Immature natural killer cell (primary cell): ENCODE results near the gene MRPL39. TPM values are rescaled to one million over a fixed set of nuclear protein-coding genes. Genes with fewer than 3 reads are reported as not detected.
A peak's percentile ranks its signal among the peaks of the same experiment; 100 is the strongest.
"Not testable (repeated sequence)": the region's sequence is repeated elsewhere in the genome, so short reads cannot be mapped to it uniquely, and the experiment has no call there.

Experiments used
- DNase-seq, 3 donors: peaks; one replicate each; pipeline ENCODE4 v3.0.0; 2022; ENCODE audit warnings: mixed read lengths in 1 of 3
- H3K27ac Mint-ChIP-seq, 6 donors: one replicate each; pipeline ENCODE4 v1.8.0; 2020; ENCODE audit warnings: mixed read lengths in 6 of 6, mild to moderate bottlenecking in 5 of 6, inconsistent platforms in 4 of 6, moderate library complexity in 3 of 6
- H3K27me3 Mint-ChIP-seq, 3 donors: one replicate each; pipeline ENCODE4 v1.8.0; 2020 to 2021; ENCODE audit warnings: low read depth in 3 of 3, mild to moderate bottlenecking in 3 of 3, mixed read lengths in 3 of 3, moderate library complexity in 3 of 3, inconsistent platforms in 1 of 3
- H3K36me3 Mint-ChIP-seq, 3 donors: one replicate each; pipeline ENCODE4 v1.8.0; 2020; ENCODE audit warnings: mixed read lengths in 3 of 3, inconsistent platforms in 2 of 3, mild to moderate bottlenecking in 2 of 3
- H3K4me1 Mint-ChIP-seq, 2 donors: one replicate each; pipeline ENCODE4 v1.8.0; 2020; ENCODE audit warnings: inconsistent platforms in 2 of 2, mild to moderate bottlenecking in 2 of 2, mixed read lengths in 2 of 2, moderate library complexity in 1 of 2
- H3K4me3 Mint-ChIP-seq, 5 donors: one replicate each; pipeline ENCODE4 v1.8.0; 2020; ENCODE audit warnings: mild to moderate bottlenecking in 5 of 5, mixed read lengths in 5 of 5, inconsistent platforms in 3 of 5, moderate library complexity in 3 of 5
- H3K9me3 Mint-ChIP-seq, 6 donors: one replicate each; pipeline ENCODE4 v1.8.0; 2020; ENCODE audit warnings: mild to moderate bottlenecking in 6 of 6, mixed read lengths in 6 of 6, inconsistent platforms in 4 of 6, moderate library complexity in 3 of 6
- polyA plus RNA-seq, 3 donors: library from polyadenylated mRNA; unstranded; fragments of 300-500 nt; fragmentation: Illumina TruSeq; gene quantifications; one replicate each; pipeline ENCODE4 v1.2.3, GENCODE V29; 2021

MRPL39 gene
- polyA plus RNA-seq, 3 donors from 2014 or later, result 20.2 to 33.0 (median 22.8) TPM

DNA sequence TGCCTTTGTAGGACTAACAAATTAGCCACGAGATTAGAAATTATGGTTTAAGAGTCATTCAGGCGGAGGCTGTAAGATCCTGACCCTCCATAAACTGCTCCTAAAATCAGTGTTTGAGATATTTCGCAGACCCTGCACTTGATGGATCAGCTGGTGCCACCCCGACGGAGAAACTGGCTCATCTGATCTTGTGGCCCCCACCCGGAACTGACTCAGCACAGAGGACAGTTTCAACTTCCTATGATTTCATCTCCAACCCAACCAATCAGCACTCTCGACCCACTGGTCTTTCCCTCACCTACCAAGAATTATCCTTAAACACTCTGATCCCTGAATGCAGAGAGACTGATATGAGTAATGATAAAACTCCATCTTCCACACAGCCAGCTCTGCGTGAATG lies 28.0 kb upstream of the MRPL39 start:
- no peak for DNase-seq
- Mint-ChIP-seq H3K27ac (no peak overlapping the region), H3K4me1 (peaks cover 12% of the 10 kb centered on the region in 2 donors), H3K9me3 (peaks cover 0 to 4% (median 0%) of the 10 kb centered on the region in 6 donors), H3K36me3 (no peaks in the 10 kb centered on the region), H3K4me3 (no peak overlapping the region), H3K27me3 (peaks cover 2 to 25% (median 12%) of the 10 kb centered on the region in 3 donors)

- no peak overlapping the region for H3K4me3 Mint-ChIP-seq
Measured at GRCh38 chr21:25632296-25632695, 25.0 kb upstream of the MRPL39 start.

DNA sequence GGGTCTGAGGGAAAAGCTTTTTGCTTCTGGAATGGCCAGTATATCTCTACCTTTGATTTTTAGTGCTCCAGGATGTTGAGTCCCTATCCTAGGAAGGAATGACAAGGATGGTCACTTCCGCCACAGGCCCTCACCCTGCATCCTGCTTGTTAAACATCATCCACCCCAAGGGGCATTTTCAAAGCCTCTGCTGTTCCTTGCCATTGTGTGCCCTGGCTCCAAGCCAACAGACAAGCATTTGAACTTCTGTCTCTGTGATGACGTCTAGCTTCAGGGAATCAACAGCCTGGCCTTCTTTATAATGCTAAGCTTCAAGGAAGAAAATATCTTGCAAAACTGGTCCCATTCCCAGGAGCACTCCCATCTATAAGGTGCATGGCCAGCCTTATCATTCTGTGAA lies 19.5 kb upstream of the MRPL39 start:
- no peaks in the 10 kb centered on the region for H3K9me3 Mint-ChIP-seq
- no peak for DNase-seq
- H3K36me3 Mint-ChIP-seq, result no peaks in the 10 kb centered on the region
- no peak overlapping the region for H3K4me3 Mint-ChIP-seq
- no peak overlapping the region for H3K27ac Mint-ChIP-seq
- H3K27me3 Mint-ChIP-seq, result peaks cover 2 to 6% (median 4%) of the 10 kb centered on the region in 3 donors
- no peaks in the 10 kb centered on the region for H3K4me1 Mint-ChIP-seq

More at GRCh38 chr21:25632296-25632695, 25.0 kb upstream of the MRPL39 start:
- Mint-ChIP-seq H3K36me3 (no peaks in the 10 kb centered on the region), H3K9me3 (peaks cover 0 to 4% (median 0%) of the 10 kb centered on the region in 6 donors), H3K4me1 (no peaks in the 10 kb centered on the region), H3K27me3 (peaks cover 0 to 15% (median 5%) of the 10 kb centered on the region in 3 donors), H3K27ac (no peak overlapping the region)
- DNase-seq, result no peak

DNA sequence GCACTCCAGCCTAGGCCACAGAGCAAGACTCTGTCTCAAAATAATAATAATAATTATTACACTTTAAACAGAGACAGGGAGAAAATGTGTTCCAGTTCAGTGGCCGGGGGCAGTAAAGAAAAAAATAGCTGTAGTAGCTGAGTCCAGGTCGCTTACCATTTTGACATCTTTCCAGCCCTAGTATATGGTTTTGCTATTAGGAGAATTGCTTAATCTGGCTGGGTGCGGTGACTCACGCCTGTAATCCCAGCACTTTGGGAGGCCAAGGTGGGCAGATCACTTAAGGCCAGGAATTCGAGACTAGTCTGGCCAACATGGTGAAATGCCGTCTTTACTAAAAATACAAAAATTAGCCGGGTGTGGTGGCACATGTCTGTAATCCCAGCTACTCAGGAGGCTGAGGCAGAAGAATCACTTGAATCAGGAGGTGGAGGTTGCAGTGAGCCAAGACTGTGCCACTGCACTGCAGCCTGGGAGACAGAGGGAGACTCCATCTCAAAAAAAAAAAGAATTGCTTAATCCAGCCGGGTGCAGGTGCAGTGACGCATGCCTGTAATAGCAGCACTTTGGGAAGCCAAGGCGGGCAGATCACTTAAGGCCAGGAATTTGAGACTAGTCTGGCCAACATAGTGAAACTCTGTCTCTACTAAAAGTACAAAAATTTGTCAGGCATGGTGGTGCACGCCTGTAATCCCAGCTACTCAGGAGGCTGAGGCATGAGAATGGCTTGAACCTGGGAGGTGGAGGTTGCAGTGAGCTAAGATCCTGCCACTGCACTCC lies 18.7 kb upstream of the MRPL39 start:
- not testable (repeated sequence) for H3K36me3 Mint-ChIP-seq, H3K4me1 Mint-ChIP-seq, H3K27me3 Mint-ChIP-seq, DNase-seq, H3K4me3 Mint-ChIP-seq, H3K27ac Mint-ChIP-seq, H3K9me3 Mint-ChIP-seq

- Mint-ChIP-seq H3K4me3 (no peak overlapping the region), H3K27ac (no peak overlapping the region), H3K9me3 (no peaks in the 10 kb centered on the region), H3K27me3 (peaks cover 0 to 5% (median 5%) of the 10 kb centered on the region in 3 donors), H3K4me1 (no peaks in the 10 kb centered on the region), H3K36me3 (no peaks in the 10 kb centered on the region)
- DNase-seq, result no peak
Measured at GRCh38 chr21:25625036-25625435, 17.8 kb upstream of the MRPL39 start.

DNA sequence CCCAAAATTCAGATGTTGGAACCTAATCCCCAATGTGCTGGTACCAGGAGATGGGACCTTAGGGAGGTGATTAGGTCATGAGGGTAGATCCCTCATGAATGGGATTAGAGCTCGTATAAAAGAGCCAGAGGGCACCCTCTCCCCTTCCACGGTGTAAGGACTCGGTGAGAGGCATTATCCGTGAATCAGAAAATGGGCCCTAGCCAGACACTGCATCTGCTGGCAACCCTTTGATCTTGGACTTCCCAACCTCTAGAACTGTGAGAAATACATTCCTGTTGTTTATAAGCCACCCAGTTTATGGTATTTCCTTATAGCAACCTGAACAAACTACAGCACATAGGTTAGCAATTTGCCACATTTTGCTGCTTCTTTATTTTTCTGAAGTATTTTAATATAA lies 17.2 kb upstream of the MRPL39 start:
- Mint-ChIP-seq H3K4me1 (no peaks in the 10 kb centered on the region), H3K36me3 (no peaks in the 10 kb centered on the region), H3K27me3 (peaks cover 0 to 5% (median 4%) of the 10 kb centered on the region in 3 donors), H3K27ac (no peak overlapping the region), H3K9me3 (no peaks in the 10 kb centered on the region), H3K4me3 (no peak overlapping the region)
- no peak for DNase-seq

- Mint-ChIP-seq H3K4me3 (no peak overlapping the region), H3K36me3 (no peaks in the 10 kb centered on the region), H3K27me3 (peaks cover 0 to 2% (median 1%) of the 10 kb centered on the region in 3 donors), H3K27ac (no peak overlapping the region), H3K9me3 (no peaks in the 10 kb centered on the region), H3K4me1 (no peaks in the 10 kb centered on the region)
- DNase-seq, result no peak
Measured at GRCh38 chr21:25619198-25619597, 11.9 kb upstream of the MRPL39 start.

GRCh38 chr21:25615880-25616279 lies 8.6 kb upstream of the MRPL39 start:
- Mint-ChIP-seq H3K36me3 (no peaks in the 10 kb centered on the region), H3K4me1 (no peaks in the 10 kb centered on the region), H3K27ac (no peak overlapping the region), H3K27me3 (peaks cover 0 to 2% (median 1%) of the 10 kb centered on the region in 3 donors), H3K9me3 (no peaks in the 10 kb centered on the region), H3K4me3 (no peak overlapping the region)
- DNase-seq, result no peak

- Mint-ChIP-seq H3K4me3 (no peak overlapping the region), H3K36me3 (no peaks in the 10 kb centered on the region), H3K27ac (no peak overlapping the region)
Measured at GRCh38 chr21:25614441-25614840, 7.2 kb upstream of the MRPL39 start.

GRCh38 chr21:25608044-25608737 lies 910 bp upstream of the MRPL39 start:
- H3K27ac Mint-ChIP-seq, result peak overlapping the region; percentile 40 to 92 (median 64)
- peak; percentile 60 to 73 (median 63) for DNase-seq
- peak overlapping the region; percentile 97 to 100 (median 99) for H3K4me3 Mint-ChIP-seq
- H3K27me3 Mint-ChIP-seq, result peaks cover 0 to 4% (median 0%) of the 10 kb centered on the region in 3 donors
- H3K36me3 Mint-ChIP-seq, result peaks cover 4 to 10% (median 5%) of the 10 kb centered on the region in 3 donors
- H3K4me1 Mint-ChIP-seq, result peaks cover 32 to 50% of the 10 kb centered on the region in 2 donors
- no peaks in the 10 kb centered on the region for H3K9me3 Mint-ChIP-seq

More at GRCh38 chr21:25614441-25614840, 7.2 kb upstream of the MRPL39 start:
- H3K27me3 Mint-ChIP-seq, result peaks cover 0 to 2% (median 0%) of the 10 kb centered on the region in 3 donors
- no peak for DNase-seq
- H3K4me1 Mint-ChIP-seq, result no peaks in the 10 kb centered on the region
- no peaks in the 10 kb centered on the region for H3K9me3 Mint-ChIP-seq

DNA sequence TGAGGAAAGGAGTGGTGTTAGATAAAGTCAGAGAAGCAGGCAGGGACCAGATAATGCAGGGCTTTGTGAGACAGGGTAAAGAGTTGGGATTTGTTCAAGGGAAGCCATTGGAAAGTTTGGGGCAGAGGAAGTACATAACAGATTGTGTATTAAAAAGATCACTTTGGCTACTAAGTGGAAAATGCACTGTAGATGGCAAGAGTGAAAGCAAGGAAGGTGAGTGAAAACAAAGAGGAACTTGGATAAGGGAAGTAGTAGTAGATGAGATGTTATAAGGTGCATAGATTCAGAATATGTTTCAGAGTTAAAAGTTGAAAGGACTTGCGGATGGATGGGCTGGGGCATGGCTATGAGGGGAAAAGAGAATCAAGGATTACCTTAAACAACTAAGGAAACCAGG lies 17.4 kb downstream of the MRPL39 start:
- DNase-seq, result no peak
- Mint-ChIP-seq H3K9me3 (no peaks in the 10 kb centered on the region), H3K4me3 (no peak overlapping the region), H3K27me3 (no peaks in the 10 kb centered on the region), H3K4me1 (peaks cover 0 to 17% of the 10 kb centered on the region in 2 donors), H3K27ac (no peak overlapping the region), H3K36me3 (peaks cover 51 to 65% (median 53%) of the 10 kb centered on the region in 3 donors)

DNA sequence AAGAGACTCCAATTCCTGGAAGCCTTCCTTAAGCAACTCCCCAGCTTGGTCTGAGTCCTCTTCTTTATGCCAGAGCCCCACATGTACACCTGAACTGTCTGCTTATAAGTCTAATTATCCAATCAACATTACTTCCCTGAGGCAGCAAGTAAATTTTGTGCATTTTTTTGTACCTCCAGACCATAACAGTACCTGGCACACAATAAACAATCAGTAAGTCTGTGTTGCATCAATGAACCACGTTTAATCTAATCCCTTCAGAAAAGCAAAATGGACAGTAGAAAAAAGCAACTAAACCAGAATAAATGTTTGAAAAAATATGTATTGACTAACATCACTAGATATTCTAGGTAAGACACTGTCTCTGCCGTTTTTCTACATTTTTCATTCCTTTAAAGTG lies 20.5 kb downstream of the MRPL39 start:
- H3K27ac Mint-ChIP-seq, result peak overlapping the region in 1 of 6 donors; percentile 3
- no peak for DNase-seq
- H3K36me3 Mint-ChIP-seq, result peaks cover 30 to 49% (median 33%) of the 10 kb centered on the region in 3 donors
- peaks cover 0 to 2% (median 0%) of the 10 kb centered on the region in 3 donors for H3K27me3 Mint-ChIP-seq
- H3K9me3 Mint-ChIP-seq, result no peaks in the 10 kb centered on the region
- no peak overlapping the region for H3K4me3 Mint-ChIP-seq
- peaks cover 0 to 17% of the 10 kb centered on the region in 2 donors for H3K4me1 Mint-ChIP-seq

DNA sequence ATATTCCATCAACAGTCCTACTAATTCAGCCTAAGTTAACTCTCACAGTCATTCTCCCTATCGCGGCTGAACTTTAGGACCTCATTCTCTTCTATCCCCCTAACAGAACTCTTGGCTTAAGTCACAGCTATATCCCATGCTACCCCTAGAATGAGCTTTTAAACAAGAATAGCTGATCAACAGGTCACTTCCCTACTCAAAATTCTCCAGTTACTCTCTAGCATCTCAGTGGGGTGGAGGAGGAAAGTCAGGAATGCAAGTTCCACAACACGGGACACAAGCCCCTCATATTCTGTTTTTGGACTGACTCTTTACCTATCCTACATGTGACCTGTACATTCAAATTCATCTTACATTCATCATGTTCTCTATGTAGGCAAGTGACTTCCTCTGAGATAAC lies 21.0 kb downstream of the MRPL39 start:
- DNase-seq, result no peak
- no peak overlapping the region for H3K4me3 Mint-ChIP-seq
- peaks cover 0 to 17% of the 10 kb centered on the region in 2 donors for H3K4me1 Mint-ChIP-seq
- H3K27me3 Mint-ChIP-seq, result peaks cover 0 to 2% (median 0%) of the 10 kb centered on the region in 3 donors
- peak overlapping the region in 2 of 6 donors; percentile 3 to 31 for H3K27ac Mint-ChIP-seq
- no peaks in the 10 kb centered on the region for H3K9me3 Mint-ChIP-seq
- peaks cover 28 to 44% (median 32%) of the 10 kb centered on the region in 3 donors for H3K36me3 Mint-ChIP-seq
